GM10266 (cell line): ENCODE measurements around the gene CLEC2D.

Experiments used
- DNase-seq: peaks from one replicate; pipeline ENCODE4 v3.0.0; 2012; ENCODE audit errors: extremely low spot score
- TF ChIP-seq, protein P1 (sequence below): IDR thresholded peaks from 2 replicates; pipeline ENCODE4 v1.5.1; 2012; ENCODE audit warnings: mild to moderate bottlenecking, low read depth; ENCODE audit not compliant: control insufficient read depth, insufficient read depth; ENCODE audit errors: missing control alignments

CLEC2D gene

DNA sequence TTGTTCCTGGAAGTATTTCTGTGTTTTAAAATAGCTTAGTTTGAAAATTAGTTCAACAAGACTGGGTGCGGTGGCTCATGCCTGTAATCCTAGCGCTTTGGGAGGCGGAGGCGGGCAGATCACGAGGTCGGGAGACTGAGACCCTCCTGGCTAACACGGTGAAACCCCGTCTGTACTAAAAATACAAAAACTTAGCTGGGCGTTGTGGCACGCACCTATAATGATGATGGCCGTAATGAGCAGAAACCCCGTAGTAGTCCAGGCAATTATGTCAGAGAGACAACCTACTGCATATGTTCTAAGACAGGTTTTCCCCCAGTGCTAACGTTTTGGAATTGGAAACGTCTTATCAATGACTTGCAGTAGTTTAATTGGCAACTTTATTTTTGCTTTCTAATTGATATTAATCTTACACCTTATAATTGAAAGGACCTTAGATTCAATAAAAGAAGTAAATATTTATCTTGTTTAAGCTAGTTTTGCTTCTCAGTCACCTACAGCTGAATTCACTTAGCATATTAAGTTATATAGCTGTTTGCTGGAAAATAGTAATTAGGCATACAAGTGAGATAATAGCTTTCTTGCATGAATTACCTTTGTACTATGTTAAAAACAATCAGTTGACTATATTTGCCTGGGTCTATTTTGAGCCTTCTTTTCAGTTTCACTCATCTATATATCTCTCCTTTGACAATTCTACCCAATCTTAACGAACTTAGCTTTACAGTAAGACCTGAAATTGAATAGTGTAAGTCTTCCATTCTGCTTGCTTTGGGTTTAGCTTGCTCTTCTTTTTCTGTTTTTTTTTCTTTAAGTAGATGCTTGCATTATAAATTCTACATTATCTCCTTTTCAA lies 47.8 kb downstream of the CLEC2D start:
- TF ChIP-seq, protein P1, sequence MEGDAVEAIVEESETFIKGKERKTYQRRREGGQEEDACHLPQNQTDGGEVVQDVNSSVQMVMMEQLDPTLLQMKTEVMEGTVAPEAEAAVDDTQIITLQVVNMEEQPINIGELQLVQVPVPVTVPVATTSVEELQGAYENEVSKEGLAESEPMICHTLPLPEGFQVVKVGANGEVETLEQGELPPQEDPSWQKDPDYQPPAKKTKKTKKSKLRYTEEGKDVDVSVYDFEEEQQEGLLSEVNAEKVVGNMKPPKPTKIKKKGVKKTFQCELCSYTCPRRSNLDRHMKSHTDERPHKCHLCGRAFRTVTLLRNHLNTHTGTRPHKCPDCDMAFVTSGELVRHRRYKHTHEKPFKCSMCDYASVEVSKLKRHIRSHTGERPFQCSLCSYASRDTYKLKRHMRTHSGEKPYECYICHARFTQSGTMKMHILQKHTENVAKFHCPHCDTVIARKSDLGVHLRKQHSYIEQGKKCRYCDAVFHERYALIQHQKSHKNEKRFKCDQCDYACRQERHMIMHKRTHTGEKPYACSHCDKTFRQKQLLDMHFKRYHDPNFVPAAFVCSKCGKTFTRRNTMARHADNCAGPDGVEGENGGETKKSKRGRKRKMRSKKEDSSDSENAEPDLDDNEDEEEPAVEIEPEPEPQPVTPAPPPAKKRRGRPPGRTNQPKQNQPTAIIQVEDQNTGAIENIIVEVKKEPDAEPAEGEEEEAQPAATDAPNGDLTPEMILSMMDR: no peak

DNA sequence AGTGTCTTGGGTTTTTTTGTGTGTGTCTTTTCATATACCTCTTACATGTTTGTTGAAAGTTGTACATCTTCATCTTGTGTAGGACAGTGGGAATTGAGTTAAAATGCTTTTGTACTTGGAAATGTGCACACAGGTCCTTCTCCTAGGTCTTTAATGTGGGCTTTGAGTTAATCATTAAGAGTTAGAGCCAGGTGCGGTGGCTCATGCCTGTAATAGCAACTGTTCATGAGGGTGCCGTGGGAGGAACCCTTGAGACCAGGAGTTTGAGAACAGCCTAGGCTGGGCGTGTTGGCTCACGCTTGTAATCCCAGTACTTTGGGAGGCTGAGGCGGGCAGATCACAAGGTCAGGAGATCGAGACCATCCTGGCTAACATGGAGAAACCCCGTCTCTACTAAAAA lies 49.5 kb downstream of the CLEC2D start:
- DNase-seq: no peak
- TF ChIP-seq, protein P1: no peak

More for the DNA sequence above, 47.8 kb downstream of the CLEC2D start:
- no peak for DNase-seq

DNA sequence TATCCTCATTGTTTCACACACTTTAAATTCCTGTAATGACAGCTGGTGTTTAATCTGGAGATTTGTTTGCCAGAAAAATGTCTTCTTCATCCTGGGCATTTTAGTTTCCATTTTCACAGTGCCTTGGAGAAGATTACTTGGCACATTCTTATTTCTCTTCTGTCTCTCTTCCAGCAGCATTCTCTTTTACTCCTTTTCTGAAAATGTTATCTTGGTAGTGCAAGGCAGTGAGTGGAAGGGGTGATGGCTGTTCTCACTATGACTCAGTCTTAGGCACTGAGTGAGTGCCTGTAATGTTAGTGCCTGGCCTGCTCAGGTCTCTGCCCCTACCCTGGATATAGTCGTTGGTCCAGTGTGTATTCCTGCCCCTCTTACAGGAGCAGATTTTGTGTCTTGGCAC lies 50.3 kb downstream of the CLEC2D start:
- TF ChIP-seq, protein P1: no peak
- DNase-seq: no peak

DNA sequence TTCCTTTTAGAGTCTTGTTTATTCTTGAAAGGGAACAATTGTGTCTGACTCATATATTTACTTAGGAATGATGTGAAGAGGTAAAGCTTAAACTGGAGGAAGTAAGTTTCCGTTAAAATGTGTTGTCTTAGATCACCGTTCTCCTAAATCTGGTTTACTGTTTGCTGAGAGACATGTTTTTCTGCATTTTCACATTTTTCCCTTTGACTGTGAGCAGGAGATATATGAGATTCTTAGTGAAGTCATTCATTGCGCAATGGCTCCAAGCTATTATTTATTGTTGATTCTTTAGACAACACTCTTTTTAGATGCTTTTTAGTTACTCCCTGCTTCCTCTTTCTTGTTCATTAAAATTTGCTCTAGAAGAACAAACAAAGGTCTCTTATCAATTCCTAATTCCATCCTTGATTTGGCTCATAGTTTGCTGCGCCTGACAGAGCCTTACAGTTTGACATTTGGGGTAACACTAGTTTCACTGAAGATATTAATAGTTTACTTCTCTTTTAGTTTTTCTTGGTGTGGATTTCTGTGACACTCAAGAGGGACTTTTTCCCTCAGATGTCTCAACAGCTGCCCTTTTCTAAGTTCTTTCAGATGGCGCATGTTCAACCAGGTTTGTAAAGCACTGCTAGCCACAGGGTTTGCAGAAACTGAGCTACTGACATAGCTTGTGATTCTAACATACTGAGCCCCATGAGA lies 52.0 kb downstream of the CLEC2D start:
- no peak for DNase-seq

DNA sequence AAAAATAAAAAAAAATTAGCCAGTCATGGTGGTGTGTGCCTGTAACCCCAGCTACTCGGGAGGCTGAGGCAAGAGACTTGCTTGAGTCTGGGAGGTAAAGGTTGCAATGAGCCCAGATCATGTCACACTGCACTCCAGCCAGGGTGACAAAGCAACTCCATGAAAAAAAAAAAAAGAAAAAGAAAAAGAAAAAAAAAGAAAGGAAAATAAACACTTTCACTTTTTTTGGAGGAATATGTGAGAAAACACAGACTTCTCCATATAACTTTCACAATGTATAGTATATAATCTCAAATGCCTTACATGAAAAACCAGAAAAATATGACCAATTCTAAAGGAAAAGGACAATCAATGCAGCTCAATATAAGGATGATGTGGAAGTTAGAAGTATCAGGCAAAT lies 54.5 kb downstream of the CLEC2D start:
- no peak for DNase-seq
- TF ChIP-seq, protein P1: no peak

More for the DNA sequence above, 52.0 kb downstream of the CLEC2D start:
- TF ChIP-seq, protein P1: no peak

DNA sequence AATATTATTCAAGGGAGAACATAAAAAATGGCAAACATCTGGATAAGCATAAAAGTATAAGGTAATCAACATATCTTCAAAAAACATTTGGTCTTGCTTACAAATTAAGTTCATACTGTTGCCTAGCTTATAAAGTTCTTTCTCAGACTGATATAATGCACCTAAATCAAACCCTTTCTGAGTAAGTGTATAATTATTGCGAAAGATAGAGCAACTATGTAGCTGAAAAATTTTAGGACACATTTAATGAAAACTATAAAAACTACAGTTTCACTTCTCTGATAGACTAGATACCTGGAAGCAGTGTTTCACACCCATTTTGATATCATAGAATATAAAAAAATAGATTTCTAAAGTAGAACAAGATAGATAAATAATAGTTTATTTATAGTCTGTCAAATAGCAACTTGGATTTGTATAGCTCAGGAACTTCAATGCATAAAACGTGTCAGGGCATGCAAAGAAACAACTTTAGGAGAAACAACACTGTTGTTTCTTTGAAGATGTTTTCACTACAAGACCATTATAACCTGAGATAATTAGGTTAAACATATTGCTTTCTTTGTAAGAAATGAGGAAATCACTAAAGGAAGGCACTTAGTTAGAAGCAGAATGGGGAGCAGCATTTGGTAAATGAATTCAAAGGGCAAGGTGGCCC lies 55.8 kb downstream of the CLEC2D start:
- TF ChIP-seq, protein P1: no peak
- DNase-seq: no peak
